ENCODE data around the gene FOCAD. TPM values are rescaled to one million over a fixed set of nuclear protein-coding genes. Genes with fewer than 3 reads are reported as not detected.

Gene FOCAD
- total and polyA plus RNA-seq, 10 of the 15 experiments (the other 5 are each of a cell fraction or from before 2014, with no cell fraction given): 13.7 to 93.0 (median 41.8) TPM

DNA sequence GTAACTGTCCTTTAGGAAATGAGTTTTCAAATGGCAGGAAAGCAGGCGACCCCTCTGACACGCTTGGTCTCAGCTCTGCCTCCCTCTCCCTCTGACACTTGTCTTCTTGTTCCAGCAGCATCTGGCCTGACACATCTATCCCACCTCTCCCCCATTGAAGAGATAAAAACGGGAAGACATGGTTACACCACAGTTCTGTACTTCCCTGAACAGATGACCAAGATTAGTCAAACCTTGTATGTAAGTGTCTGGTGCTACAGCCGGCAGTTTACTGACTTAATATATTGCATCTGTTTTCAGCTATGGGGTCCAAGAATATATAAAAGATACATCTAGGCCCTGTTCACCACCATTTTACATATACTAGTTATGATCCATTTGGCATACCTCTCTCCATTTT is 32.1 kb upstream of the FOCAD start:
- no peak for FAIRE-seq
- POLR2A ChIA-PET: interaction anchor here (0.9 to 1.4 kb wide), 3 partner anchors 11 to 32 kb away, joined by 3 to 4 read pairs (median 3); partner anchors contain the start of gene FOCAD

More for the DNA sequence above, 32.1 kb upstream of the FOCAD start:
- BruUV-seq (replicated peaks): no TSS peak
- ChIA-PET SMC1A (ENCODE audit: uncharacterized antibody, unreplicated experiment) (interaction anchor here (0.7 to 5.6 kb wide), 4 partner anchors 11 to 30 kb away, joined by 3 to 50 read pairs (median 4); partner anchors contain the start of gene MLLT3), CTCF (interaction anchor here (1.3 kb wide), 1 partner anchor 10 kb away, joined by 4 read pairs; no protein-coding TSS in a partner anchor), RAD21 (ENCODE audit: unreplicated experiment) (interaction anchor here (1.2 to 4.0 kb wide), 3 partner anchors 11 to 33 kb away, joined by 3 to 19 read pairs (median 3); no protein-coding TSS in a partner anchor)
- H3K79me2 ChIP-seq (ENCODE audit: control insufficient read depth, insufficient read depth, low read length): no peaks in the 10 kb centered on the region
- DNase-seq (ENCODE audit: low read depth, low spot score) (no peak), ATAC-seq (no peak)
- H3K27ac ChIP-seq (ENCODE audit: control insufficient read depth, insufficient read depth): no peak overlapping the region
- H3K9ac ChIP-seq (ENCODE audit: control insufficient read depth, insufficient read depth, low read length): no peak overlapping the region
- WGBS (ENCODE audit: insufficient coverage, insufficient replicate concordance, low lambda C conversion rate, missing lambda C conversion rate): 25% methylated on average over 4 of the region's 4 CpGs
- H3K4me3 ChIP-seq: no peak overlapping the region
- in situ Hi-C loops (cut with MboI): no loop called here
- no peaks in the 10 kb centered on the region for H4K20me1 ChIP-seq (ENCODE audit: control insufficient read depth, insufficient read depth)
- no peaks in the 10 kb centered on the region for H3K36me3 ChIP-seq (ENCODE audit: control insufficient read depth in 2 of 2, insufficient read depth in 2 of 2, low read length in 1 of 2)
- no peaks in the 10 kb centered on the region for H3K9me3 ChIP-seq (replicated peaks; ENCODE audit: control insufficient read depth, insufficient read depth, low read length)
- no peaks in the 10 kb centered on the region for H3K27me3 ChIP-seq (replicated peaks in 1 of 2; ENCODE audit: control insufficient read depth in 2 of 2, insufficient read depth in 2 of 2, low read length in 1 of 2)
- no peak overlapping the region for H3K4me2 ChIP-seq (ENCODE audit: control insufficient read depth, insufficient read depth)
- H2AFZ ChIP-seq (ENCODE audit: control insufficient read depth, low read depth, low read length): no peak overlapping the region
- TF ChIP-seq, protein P1, sequence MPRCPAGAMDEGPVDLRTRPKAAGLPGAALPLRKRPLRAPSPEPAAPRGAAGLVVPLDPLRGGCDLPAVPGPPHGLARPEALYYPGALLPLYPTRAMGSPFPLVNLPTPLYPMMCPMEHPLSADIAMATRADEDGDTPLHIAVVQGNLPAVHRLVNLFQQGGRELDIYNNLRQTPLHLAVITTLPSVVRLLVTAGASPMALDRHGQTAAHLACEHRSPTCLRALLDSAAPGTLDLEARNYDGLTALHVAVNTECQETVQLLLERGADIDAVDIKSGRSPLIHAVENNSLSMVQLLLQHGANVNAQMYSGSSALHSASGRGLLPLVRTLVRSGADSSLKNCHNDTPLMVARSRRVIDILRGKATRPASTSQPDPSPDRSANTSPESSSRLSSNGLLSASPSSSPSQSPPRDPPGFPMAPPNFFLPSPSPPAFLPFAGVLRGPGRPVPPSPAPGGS (IDR thresholded peaks at IDR 0.05; ENCODE audit: borderline replicate concordance, insufficient read depth, low read depth, low read length, poor library complexity, severe bottlenecking): no peak
- no peak for TF ChIP-seq NBN (IDR thresholded peaks at IDR 0.05)
- TF ChIP-seq ZNF384 (IDR thresholded peaks at IDR 0.05; ENCODE audit: borderline replicate concordance, low read depth, low read length): no peak
- TF ChIP-seq BHLHE40 (IDR thresholded peaks at IDR 0.05; ENCODE audit: borderline replicate concordance in 1 of 2, low read depth in 2 of 2, low read length in 1 of 2): no peak
- TF ChIP-seq SIN3A (IDR thresholded peaks at IDR 0.05; ENCODE audit: low read depth, low read length): no peak
- TF ChIP-seq TBL1XR1 (IDR thresholded peaks at IDR 0.05; ENCODE audit: low read depth, low read length): no peak
- no peak for TF ChIP-seq CREB1 (IDR thresholded peaks at IDR 0.05; ENCODE audit: low read depth)
- TF ChIP-seq SMAD1 (IDR thresholded peaks at IDR 0.05; ENCODE audit: low read depth, partially characterized antibody): no peak
- no peak for TF ChIP-seq MYB (IDR thresholded peaks at IDR 0.05; ENCODE audit: borderline replicate concordance, low read depth, low read length)
- no peak for TF ChIP-seq SPI1 (IDR thresholded peaks at IDR 0.05; ENCODE audit: borderline replicate concordance, insufficient read depth, low read depth, low read length)
- no peak for TF ChIP-seq POU2F2 (IDR thresholded peaks at IDR 0.05; ENCODE audit: borderline replicate concordance, low read depth, low read length)
- no peaks in the 10 kb centered on the region for H3K4me1 ChIP-seq (ENCODE audit: control insufficient read depth, insufficient read depth, low read length)
- intact Hi-C loops (cut with micrococcal nuclease; ENCODE audit: unreplicated experiment): no loop called here
